DMS 273 (cell line): ENCODE measurements around the gene MRPS2.
"Not testable (repeated sequence)": the region's sequence is repeated elsewhere in the genome, so short reads cannot be mapped to it uniquely, and the experiment has no call there.

Experiments used
- DNase-seq: peaks from one replicate; lab custom pipeline; 2025; ENCODE audit not compliant: unreplicated experiment; lab: John Stamatoyannopoulos, UW

The MRPS2 gene

DNA sequence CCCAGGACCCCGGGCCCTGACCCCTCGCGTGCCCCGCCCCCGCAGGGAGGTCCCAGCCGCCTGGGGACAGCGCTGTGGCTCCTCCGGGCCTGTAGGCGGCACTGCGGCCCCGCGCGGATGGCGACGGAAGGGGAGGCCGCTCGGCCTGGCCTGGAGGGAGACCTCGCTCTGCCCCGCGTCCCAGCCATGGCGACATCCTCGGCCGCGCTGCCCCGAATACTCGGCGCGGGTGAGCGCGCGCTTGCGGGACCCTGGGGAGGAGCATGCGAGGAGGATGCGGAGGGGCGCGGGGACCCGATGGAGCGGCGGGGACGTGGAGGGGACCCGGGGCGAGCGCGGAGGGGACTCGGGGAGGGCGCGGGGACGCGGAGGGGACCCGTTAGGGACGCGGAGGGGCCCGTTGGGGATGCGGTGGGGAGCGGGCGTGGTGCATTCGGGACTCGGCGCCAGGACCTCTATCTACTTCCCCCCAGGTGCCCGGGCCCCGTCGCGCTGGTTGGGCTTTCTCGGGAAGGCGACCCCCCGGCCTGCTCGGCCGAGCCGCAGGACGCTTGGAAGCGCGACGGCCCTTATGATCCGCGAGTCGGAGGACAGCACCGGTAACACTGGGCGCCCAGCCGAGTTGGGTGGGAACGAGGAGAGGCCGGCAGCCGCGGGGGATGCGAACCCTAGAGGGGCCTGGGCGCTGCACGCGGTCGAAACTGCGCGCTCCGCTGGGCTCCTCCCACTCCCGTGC lies at the start of gene MRPS2:
MRPS2 (plus strand) TSS at position 158 of the 736 bp plus-strand sequence; CDS start at position 187, 29 bp downstream.
- peak; percentile 93 for DNase-seq

DNA sequence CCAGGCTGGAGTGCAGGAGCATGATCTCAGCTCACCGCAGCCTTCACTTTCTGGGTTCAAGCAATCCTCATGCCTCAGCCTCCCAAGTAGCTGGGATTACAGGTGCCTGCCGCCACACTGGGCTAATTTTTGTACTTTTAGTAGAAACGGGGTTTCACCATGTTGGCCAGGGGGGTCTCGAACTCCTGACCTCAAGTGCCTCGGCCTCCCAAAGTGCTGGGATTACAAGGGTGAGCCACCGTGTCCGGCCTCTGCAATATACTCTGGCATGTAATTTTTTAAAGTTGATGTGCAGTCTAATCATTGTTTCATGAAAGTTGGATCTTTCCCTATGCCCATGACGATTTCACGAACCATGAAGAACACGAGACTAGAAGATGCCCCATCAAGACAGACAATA lies 49.5 kb upstream of the MRPS2 start:
- DNase-seq, result no peak

DNA sequence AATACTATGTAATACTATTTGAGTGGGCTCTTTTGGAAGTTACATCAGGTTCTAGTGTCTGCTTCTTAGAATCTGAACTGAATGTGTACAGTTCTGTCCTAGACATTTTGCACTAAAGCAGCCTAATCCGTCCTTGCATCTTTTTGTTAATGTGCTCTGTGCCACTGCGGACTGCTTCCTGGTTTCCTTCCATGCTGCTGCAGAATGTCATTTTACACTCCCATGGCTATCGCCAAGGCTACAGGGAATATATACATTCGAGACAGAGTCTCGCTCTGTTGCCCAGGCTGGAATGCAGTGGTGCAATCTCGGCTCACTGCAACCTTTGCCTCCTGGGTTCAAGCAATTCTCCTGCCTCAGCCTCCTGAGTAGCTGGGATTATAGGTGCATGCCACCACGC lies 48.6 kb upstream of the MRPS2 start:
- not testable (repeated sequence) for DNase-seq

DNA sequence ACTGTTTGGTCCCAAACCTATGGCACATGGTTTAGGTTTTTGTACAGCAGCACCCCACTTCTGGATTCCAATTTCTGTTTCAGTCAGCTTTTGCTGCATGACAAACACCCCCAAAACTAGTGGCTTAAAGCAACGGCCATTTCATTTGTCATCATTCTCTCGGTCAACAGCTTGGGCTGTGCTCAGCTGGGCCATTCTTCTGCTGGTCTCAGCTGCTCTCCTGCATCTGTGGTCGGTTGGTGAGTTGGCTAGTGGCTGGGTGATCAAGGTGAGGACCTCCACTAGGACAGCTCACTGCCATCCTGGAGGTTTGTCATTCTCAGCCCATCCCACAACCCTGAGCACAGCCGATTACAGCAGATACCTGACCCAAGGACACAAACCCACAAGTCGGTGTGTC lies 45.7 kb upstream of the MRPS2 start:
- DNase-seq, result no peak

DNA sequence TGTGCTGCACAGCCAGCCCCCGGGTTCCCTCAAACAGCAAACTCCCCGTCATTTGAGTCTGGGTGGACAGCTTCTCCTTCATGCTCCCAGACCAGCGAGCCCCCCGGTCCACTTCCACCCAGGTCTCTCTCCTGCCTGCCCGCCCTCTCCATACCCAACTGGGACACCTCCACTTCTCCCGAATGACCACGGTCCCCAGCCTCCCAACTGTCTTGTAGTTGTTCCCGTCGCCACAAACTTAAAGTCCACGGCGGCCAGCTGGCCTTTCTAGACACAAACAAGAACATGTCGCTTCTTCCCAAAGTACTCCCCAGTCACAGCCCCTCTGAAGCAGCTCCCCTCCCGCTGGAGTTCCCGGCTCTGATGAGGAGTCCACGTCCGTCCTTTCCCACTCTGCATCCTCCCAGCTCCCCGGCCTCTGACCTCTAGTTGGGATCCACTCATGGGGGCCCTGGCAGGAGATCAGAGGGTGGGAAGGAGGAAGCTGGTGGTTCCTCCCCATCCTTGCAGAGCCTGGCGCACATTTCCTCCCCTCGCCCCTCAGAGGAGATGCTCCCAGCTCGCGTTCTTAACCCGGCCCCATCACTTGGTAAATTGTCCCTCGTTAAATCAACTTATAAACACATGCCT lies 45.0 kb upstream of the MRPS2 start:
- DNase-seq, result no peak

DNA sequence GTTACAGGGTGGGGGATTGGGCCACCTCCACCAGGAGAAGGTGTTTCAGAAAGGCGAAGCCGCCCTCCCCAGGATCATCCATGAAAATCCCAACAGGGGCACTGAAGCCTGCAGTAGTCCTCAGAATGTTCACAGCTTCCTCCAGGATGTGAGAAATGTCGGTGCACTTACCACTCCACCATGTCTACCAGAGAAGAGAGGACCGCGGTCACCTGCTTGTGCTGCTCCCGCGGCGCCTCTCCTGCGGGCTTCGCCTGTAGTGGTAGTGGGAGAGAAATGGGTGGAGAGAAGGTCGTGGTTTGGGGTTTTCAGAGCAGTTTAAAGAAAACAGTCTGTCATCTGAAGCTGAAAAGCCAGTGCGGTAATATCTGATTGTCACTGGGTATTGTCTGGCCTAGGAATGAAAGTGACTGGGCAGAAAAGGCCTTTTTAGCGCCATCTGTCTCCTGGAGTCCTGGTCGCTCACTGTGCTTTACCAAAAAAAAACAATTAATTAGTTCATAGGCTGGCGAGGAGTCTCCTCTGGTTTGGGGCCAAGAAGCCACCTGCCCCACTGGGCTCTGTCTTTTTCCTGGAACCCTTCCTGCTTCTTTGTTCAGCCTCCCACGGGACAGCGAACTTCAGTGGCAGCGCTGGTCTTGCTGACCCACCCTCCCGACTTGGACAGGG lies 43.9 kb upstream of the MRPS2 start:
- DNase-seq, result peak; percentile 54

DNA sequence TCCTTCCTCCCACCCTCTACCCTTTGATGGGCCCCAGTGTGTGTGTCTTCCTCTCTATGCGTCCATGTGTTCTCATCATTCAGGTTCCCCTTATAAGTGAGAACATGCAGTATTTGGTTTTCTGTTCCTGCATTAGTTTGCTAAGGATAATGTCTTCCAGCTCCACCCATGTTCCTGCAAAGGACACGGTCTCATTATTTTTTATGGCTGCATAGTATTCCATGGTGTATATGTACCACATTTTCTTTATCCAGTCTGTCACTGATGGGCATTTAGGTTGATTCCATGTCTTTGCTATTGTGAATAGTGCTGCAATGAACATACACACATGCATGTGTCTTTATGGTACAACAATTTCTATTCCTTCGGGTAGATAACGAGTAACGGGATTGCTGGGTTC lies 42.0 kb upstream of the MRPS2 start:
- DNase-seq, result not testable (repeated sequence)

DNA sequence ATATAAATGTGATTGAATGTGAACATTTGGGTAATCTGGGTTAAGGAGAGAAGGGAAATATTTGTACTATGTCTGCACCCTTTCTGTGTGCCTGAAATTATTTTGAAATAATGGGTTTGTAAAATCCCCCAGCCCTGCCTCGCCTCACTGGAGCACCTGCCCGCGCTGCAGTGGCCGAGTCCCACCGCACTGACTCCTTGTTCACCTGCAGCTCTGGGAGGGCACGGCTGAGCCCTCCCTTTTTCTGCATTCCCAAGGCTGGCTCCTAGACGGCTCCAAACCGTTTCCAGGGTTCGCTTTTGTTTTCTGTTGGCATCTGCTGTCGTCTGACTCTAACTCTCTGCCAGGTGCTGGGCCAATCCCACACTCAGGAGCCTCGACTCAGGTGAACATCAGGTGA lies 38.5 kb upstream of the MRPS2 start:
- DNase-seq, result no peak

DNA sequence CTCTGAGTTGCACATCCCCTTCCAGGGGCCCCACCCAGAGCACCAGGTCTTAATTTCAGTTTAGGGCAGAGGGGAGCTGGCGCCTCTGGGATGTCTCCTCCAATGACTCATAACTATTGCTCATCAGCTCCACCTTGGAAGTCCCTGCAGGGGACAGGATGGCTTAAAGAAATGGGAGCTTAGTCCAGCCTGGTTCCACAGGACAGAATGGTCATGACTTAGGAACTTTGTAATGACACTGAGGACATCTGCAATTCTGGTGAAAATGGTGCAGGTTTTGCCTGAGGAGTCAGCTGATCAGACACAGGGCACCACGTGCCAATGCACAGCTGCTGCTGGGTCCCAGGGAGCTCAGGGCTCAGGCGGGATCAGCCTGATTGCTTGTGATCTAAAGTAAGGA lies 37.3 kb upstream of the MRPS2 start:
- DNase-seq, result peak; percentile 40

DNA sequence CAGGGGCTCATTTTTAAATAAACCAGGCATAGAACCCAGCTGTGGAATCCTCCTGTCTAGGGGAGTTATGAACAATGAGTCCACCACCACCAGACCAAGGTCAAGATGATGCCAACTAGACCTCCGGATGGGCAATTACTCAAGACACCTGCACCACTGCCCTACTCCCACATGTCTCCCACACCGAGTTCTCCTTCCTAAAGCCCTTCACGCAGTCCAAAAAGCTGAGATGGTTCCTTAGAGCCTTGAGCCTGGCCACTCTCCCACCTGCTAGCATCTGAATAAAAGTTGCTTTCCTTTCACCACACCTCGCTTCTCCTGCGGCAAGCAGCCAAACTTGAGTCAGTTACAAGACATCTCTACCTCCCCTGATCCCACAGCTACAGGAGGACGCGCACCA lies 36.3 kb upstream of the MRPS2 start:
- DNase-seq, result no peak

DNA sequence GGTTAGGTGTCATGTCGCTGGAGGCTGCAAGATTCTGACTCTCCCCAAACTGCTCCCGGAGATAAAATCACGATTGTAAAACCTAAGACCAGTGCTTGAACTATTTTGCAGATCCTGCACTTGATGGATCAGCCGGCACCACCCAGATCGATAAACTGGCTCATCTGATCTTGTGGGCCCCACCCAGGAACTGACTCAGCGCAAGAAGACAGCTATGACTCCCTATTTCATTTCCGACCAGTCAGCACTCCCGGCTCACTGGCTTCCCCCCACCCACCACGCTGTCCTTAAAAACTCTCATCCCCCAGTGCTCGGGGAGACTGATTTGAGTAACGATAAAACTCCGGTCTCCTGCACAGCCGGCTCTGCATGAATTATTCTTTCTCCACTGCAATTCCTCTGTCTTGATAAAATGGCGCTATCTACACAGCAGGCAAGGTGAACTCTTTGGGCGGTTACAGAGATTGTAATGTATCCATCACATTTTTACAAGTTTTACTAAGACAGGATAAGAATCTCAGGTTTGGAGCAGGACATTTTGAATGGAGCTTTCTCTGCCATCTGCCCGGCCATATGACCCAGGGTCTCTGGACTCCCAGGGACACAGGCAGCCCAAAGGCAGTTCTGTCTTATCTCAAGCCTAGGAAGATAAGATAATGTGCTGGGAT lies 31.5 kb upstream of the MRPS2 start:
- DNase-seq, result no peak

DNA sequence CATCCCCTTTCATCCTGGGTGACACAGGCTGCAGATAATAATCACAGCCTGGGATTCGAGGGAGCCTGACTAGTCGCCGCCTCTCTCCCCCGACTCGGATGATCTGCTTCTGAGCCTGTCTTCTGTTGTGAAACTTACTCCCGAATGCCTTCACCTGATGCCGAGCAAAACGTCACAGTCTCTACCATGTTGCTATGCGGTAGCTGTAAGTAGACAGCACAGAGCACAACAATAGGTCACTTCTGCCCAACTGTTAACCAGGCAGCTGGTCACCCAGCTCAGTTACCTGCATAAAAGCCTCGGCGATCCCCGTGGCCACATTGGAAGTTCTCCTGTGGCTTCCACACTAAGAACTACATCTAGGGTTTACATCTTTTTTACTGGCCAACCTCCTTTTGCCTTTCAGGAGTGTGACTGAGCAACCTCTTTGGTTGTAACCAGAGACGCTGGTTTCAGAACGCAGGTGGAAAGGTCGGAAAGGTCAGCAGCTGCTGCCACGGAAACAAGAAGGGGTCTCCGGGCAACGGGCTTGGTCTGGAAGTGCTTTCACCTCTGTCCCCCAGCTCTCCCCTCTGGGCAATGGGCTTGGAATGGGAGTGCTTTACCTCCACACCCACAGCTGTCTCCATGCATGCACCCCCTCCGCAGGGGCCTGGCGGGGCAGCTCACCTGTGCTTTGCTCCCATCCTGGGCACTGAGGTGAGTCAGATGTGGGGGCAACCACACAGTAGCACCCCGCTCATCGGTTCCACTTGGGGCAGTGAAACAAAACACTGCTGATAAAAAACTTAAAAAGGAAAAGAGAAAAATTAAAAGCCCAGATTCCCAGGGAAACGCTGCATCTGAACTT lies 28.5 kb upstream of the MRPS2 start:
- no peak for DNase-seq

DNA sequence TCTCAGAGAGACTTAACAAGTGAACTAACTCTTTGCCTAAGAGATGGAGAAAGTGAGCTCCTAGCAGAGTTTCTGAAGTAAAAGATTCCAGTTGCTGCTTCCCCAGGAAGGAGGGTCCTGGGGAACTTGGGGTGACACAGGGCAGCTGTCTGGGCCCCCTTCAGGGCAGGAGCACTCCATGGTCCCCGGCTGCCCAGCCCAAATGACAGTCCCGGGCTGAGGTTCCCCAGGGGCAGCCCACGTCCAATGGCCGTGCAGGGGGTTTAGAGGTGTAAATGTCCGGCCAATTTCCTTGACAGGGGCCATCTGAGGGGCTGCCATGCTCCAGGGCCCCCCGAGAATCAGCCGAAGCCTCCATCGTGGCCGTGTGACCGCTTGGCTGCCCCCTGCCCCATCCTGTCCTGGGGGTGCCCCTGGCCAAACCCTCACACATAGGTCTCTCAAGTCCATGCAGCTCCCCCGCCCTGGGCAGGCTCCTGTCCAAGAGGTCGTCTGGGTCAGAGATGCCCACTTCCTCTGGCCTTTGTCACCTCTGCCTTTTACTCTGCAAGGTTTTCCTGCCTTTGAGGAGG lies 26.4 kb upstream of the MRPS2 start:
- DNase-seq, result no peak

DNA sequence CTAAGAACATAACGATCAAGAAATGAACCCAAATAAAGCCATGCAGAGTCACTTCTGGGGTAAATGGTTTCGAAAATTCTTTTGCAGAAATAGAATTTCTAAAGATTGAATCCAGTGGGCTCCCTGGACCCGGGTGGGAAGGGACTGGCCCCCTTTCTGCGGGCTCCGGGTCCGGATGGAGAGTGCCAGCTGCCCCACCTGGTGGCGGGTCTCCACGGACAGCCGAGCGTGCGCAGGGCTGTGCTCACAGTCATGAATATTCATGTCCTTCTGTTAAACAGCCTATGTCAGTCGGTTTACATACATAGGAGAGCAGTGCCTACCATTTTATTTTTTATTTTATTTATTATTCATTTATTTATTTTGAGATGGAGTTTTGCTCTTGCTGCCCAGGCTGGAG lies 25.6 kb upstream of the MRPS2 start:
- peak; percentile 90 for DNase-seq

DNA sequence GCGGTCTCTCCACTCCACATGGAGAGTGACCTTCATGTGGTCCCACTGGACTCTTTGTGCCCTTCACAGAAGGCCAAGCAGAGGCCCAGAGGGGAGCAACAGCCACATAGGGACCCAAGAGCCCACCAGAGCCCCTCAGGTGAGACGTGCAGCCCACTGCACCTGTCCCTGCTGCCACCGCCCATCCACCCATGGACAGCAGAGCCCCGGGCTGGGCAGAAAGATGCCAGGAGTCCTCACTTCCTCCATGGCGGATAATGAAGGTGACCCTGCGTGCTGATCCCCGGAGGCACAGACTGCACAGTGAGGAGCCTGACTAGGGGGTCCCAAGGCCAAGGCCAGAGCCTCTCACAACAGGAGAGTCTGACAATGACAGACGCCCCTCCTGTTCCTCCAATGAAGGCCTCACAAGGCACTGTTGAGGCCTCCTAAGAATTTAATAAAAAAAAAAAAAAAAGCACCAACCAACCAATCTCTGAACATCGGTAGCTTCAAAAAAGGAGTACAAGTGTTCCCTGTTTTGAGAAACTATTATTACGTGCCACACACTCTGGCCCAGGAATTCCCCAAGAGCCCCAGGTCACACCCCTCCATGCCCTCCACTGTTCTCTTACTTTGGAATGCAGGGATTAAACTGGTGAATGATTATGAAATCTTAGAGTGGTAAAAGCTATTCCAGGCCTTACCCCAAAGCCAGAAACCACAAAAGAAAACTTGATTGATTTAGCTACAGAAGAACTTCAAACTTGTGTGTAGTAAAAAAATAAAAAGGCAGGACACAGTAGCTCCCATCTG lies 23.7 kb upstream of the MRPS2 start:
- no peak for DNase-seq

DNA sequence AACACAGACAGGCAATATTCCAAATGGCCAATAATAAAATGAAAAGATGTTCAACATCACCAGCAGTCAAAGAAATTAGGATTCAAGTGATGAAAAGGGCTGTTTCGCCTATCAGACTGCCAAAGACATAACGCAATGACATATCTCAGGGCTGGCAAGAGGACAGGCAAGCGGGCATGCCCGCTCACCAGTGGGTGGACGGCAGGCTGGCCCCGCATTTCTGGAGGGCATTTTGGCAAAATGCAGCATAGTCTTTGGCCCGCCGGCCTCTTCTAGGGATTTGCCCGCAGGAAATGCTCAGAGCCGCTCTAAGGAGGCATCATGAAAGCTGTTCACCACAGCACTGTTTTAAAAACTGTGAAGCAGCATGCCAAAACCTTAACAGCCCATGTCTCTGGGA lies 22.3 kb upstream of the MRPS2 start:
- no peak for DNase-seq

DNA sequence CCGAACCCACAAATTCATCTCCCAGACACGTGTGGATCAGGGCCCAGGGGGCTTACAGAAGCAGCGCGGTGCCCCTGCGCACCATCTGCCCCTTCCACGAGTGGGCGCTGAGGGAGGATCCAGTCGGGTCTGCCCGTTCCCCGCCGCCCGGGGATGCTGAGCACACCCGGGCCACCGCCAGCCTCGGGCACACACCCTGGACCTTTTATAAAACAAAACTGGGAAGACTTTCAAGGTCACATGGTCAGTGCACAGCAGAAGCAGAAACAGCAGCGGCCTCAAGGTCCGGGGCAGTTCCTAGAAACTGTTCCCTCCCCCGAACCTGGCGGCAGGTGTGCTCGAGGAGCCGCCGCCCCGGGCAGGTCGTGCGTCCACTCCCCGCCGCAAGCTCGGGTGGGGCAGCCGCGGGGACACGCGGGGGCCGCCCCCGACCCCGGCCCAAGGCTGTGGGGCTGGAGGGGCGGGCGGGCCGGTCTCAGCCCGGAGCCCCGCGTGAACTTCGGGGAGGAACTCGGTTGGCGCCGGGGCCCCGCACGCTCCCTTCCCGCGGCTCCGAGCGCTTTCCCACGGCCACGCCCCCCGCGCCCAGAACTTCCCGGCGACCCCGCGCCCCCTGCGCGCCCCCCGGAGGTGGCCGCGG lies 21.5 kb upstream of the MRPS2 start:
- peak; percentile 57 for DNase-seq

DNA sequence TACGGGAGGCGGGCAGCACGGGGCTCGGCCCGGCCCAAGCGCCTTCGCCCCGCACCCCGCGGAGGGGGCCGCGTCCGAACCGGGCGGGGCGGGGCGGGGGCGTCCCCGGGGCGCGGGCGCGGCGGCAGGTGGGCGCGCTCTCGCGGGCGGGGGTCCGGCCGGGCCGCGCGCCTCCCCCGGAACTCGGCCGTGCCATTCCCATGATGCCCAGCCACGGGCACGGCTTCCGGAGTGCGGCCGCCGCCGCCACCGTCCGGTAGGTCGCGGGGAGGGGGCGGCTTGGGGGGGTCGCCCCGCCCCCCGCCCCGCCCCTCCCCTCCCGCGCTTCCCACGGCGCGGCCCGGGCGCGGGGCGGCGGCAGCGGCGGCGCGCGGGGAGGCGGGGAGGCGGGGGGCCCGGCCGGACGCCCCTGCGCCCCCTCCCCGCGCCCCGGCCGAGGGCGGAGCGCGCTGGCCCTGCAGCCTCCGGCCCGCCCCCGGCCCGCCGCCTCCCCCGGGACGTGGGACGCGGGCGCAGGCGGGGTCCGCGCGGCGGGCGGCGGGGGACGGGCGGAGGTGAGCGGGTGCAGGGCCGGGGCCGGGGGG lies 20.9 kb upstream of the MRPS2 start, which contains the start of gene PPP1R26:
PPP1R26 (plus strand) TSS at position 314 of the 584 bp plus-strand sequence. CDS start 4,729 bp downstream, outside the sequence.
- DNase-seq, result peak; percentile 63
